Measurements from ENCODE around the gene RPL26. TPM values are rescaled to one million over a fixed set of nuclear protein-coding genes. Genes with fewer than 3 reads are reported as not detected.

The RPL26 gene
- 1,000 to 10,000 TPM; 1,225 to 2,056 (median 1,703) TPM for polyA plus RNA-seq (ENCODE audit: low read depth in 6 of 6)

DNA sequence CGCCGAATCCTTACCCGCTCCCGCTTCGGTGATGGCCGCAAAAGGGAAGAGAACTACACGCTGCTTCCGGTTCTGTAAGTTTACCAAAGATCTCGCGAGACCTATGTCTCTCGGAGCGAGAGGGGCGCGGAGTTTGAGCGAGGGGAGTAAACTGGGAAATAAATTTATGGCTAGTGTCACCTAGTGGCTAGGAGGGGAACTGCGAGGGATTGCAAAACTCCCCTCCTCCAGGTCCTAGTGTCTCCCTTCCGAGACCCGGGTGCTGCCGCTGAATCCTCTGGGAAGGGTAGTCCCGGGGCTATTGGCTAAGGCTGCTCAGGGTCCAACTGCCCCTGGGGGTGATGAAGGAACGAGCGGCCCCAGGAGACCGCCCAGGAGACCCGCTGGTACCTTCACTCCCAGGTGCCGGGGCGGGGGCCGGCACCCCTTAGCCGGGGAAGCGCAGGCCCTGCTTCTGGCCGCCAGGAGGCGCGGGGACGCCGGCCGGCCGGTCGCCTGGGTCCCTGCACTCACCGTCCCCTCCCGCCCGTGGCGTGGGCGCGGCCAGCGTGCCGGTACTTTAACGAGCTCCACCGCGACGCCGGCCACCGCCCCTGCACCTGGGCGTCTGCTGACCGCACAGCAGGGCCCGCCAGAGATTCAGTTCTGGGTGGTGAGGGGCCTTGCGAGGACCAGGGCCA is at the start of gene RPL26:
RPL26 (minus strand) TSS at position 51 of the 680 bp plus-strand sequence. CDS start 883 bp downstream, outside the sequence.
- Mint-ChIP-seq H3K9me3 (no peaks in the 10 kb centered on the region), H3K4me1 (peaks cover 35 to 55% (median 53%) of the 10 kb centered on the region in 3 donors), H3K4me3 (peak within 1 kb of the TSS; percentile 92 to 100 (median 97)), H3K27ac (peak within 1 kb of the TSS; percentile 94 to 98 (median 97)), H3K27me3 (no peaks in the 10 kb centered on the region), H3K36me3 (peaks cover 13 to 21% of the 10 kb centered on the region in 2 donors)
- DNase-seq (peak; percentile 96), ATAC-seq (ENCODE audit: low read depth in 2 of 2) (peak; percentile 86 to 88)

DNA sequence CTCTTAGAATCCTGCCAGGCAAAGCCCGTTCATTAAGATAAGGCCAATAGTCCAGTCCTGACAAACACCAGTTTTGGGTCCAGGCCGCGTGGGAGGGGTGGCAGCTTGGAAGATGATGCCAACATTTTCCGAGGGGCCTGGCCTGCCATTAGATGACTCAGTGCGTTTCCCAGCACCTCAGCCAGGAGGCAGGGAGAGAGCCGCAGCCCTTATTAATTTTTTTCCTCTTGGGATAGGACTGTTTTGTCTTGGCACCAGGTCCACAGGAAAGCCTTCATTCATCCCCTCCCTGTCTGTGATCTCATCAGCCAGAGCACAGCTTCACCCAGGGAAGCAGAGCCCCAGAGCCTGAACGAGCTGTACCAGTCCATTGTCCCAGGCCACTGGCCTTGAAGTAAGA is 48.0 kb upstream of the RPL26 start:
- ATAC-seq (ENCODE audit: low read depth in 2 of 2) = no peak
- Mint-ChIP-seq H3K27ac (no peak overlapping the region), H3K36me3 (no peaks in the 10 kb centered on the region), H3K9me3 (no peaks in the 10 kb centered on the region), H3K4me3 (no peak overlapping the region), H3K27me3 (peaks cover 4 to 25% (median 20%) of the 10 kb centered on the region in 3 donors), H3K4me1 (peaks cover 0 to 10% (median 4%) of the 10 kb centered on the region in 3 donors)
- DNase-seq = no peak

DNA sequence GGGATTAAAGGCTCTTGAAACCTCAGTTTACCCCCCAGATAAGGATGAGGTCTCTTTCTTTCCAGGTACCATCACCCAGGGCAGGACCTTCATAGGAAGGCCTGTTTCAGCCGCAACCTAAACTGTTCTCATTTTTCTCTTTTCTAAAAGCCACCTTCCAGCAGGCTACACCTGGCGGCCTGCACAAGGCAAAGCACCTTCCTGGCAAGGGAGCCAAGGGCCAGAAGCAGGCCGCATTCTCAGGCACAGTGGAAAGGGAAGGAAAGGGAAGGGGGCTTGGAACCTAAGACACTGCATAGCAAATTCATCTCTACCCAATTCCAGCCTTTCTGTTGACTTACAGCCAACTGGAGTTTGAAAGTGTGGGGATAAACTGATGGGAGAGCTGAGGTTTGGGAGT is 43.8 kb upstream of the RPL26 start:
- H3K9me3 Mint-ChIP-seq = peaks cover 0 to 2% (median 0%) of the 10 kb centered on the region in 7 donors
- H3K4me3 Mint-ChIP-seq = no peak overlapping the region
- H3K36me3 Mint-ChIP-seq = no peaks in the 10 kb centered on the region
- DNase-seq (no peak), ATAC-seq (ENCODE audit: low read depth in 2 of 2) (no peak)
- H3K27ac Mint-ChIP-seq = no peak overlapping the region
- H3K27me3 Mint-ChIP-seq = peaks cover 23 to 49% (median 43%) of the 10 kb centered on the region in 3 donors
- no peaks in the 10 kb centered on the region for H3K4me1 Mint-ChIP-seq

DNA sequence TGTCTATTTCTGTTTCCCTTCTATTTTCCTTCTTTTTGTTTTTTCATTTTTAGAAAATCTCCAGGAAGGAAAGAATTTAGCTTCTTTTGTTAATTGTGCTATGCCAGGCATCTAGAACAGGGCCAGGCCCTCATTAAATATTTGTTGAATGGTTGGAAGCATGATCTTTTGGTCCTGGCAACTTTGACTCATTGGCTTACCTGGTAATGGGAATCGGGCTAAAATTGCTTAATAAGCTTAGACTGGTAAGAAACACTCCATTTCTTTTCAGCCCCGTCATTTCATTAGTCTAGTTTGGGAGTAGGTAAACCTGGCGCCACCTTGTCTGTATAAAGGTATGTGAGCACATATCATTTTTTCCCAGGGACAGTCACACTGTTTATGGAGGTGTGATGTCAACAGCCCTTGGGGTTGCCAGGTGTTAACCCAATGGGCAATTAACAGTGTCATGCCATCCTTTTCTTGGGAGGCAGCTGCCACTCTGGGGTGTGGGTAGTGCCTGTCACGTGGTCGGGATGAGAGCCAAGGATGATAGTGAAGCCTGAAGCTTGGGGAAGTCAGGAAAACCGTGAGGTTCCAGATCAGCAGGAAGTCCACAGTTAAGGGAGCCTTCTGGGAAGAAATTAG is 43.2 kb upstream of the RPL26 start:
- no peaks in the 10 kb centered on the region for H3K4me1 Mint-ChIP-seq
- no peak for DNase-seq
- no peak overlapping the region for H3K4me3 Mint-ChIP-seq
- H3K36me3 Mint-ChIP-seq = no peaks in the 10 kb centered on the region
- ATAC-seq (ENCODE audit: low read depth in 2 of 2) = no peak
- peak overlapping the region in 1 of 6 donors; percentile 57 for H3K27ac Mint-ChIP-seq
- peaks cover 0 to 2% (median 0%) of the 10 kb centered on the region in 7 donors for H3K9me3 Mint-ChIP-seq
- H3K27me3 Mint-ChIP-seq = peaks cover 29 to 53% (median 49%) of the 10 kb centered on the region in 3 donors

DNA sequence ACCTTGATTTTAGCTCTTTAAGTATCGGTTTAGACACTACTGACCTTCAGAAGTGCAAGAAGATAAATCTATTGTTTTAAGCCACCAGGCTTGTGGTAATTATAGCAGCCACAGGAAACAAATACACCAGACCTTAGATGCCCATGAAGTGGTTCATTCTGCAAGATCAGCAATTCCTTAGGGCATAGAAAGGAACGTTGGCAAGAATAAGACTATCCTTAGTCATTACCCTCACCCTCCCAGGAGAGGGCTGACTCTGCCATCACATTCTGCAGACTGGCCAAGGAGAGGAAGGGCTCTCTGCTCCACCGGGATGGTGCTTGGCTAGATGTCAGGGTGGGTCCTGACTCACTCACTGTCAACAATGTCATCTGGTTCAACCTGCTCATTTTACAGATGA is 38.6 kb upstream of the RPL26 start:
- peak overlapping the region in 1 of 6 donors; percentile 45 for H3K27ac Mint-ChIP-seq
- H3K4me3 Mint-ChIP-seq = no peak overlapping the region
- peaks cover 0 to 17% of the 10 kb centered on the region in 2 donors for H3K36me3 Mint-ChIP-seq
- H3K27me3 Mint-ChIP-seq = peaks cover 47 to 77% (median 73%) of the 10 kb centered on the region in 3 donors
- peaks cover 0 to 8% (median 5%) of the 10 kb centered on the region in 7 donors for H3K9me3 Mint-ChIP-seq
- ATAC-seq (ENCODE audit: low read depth in 2 of 2) = no peak
- DNase-seq = no peak
- H3K4me1 Mint-ChIP-seq = no peaks in the 10 kb centered on the region

DNA sequence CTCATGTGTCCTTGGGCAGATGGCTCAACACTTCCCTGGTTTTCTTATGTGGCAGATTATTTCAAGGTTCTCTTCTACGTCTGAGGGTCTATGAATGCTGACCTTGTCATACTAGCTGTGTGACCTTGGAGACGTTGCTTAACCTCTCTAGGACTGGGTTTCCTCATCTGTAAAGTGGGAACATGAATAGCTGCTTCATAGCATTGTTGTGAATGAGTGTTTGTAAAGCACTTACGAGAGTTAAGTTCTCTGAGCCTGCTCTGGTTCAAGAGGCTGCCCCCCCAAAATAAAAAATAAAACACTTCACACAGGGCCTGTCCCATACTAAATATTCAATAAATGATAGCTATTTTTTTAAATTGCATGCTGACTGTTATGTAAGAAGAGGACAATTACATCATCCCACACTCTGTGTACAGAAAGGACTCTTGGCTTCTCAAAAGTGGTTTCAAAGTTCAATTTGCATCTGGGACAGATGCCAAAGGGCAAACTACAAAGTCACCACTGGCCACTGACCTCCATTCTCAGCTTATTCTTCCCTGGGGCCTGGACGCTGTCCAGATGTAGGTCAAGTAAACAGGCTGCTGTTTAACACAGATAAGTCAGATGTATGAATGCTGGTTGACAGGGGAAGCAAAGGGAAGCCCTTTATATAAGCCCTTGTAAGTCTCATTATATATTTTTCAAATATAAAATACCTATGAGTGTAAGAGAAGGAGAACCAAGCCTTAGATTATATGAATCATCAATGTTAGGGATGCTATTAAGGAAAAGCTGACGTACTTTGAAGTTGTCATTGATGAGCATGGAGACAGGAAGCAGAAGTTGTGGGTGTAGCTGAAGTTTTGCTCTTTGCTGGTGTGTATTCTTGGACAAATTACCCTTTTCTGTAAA is 37.3 kb upstream of the RPL26 start:
- Mint-ChIP-seq H3K4me3 (no peak overlapping the region), H3K27ac (no peak overlapping the region), H3K4me1 (no peaks in the 10 kb centered on the region), H3K9me3 (peaks cover 0 to 8% (median 5%) of the 10 kb centered on the region in 7 donors), H3K27me3 (peaks cover 48 to 82% (median 76%) of the 10 kb centered on the region in 3 donors), H3K36me3 (peaks cover 0 to 17% of the 10 kb centered on the region in 2 donors)
- ATAC-seq (ENCODE audit: low read depth in 2 of 2) (no peak), DNase-seq (no peak)

DNA sequence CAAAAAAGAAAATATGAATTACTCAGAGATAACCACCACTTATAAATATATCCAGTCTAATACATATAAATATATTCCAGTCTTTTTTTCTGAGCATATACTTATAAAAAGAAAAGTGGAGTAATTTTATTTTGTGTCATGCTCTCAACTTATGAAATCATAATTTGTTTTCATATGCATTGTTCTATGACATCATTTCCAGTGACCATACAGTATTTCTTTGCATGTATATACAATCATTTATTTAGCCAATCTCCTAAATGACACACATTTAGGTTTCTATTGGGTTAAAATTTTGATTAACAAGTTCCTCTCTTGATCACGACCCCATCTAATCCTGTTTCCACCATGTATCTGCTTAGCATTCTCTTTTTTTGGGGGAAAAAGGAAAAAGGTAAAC is 36.3 kb upstream of the RPL26 start:
- DNase-seq = no peak
- H3K9me3 Mint-ChIP-seq = peaks cover 0 to 8% (median 5%) of the 10 kb centered on the region in 7 donors
- peaks cover 0 to 17% of the 10 kb centered on the region in 2 donors for H3K36me3 Mint-ChIP-seq
- no peak for ATAC-seq (ENCODE audit: low read depth in 2 of 2)
- H3K27ac Mint-ChIP-seq = no peak overlapping the region
- H3K27me3 Mint-ChIP-seq = peaks cover 48 to 84% (median 83%) of the 10 kb centered on the region in 3 donors
- H3K4me3 Mint-ChIP-seq = no peak overlapping the region
- H3K4me1 Mint-ChIP-seq = no peaks in the 10 kb centered on the region

DNA sequence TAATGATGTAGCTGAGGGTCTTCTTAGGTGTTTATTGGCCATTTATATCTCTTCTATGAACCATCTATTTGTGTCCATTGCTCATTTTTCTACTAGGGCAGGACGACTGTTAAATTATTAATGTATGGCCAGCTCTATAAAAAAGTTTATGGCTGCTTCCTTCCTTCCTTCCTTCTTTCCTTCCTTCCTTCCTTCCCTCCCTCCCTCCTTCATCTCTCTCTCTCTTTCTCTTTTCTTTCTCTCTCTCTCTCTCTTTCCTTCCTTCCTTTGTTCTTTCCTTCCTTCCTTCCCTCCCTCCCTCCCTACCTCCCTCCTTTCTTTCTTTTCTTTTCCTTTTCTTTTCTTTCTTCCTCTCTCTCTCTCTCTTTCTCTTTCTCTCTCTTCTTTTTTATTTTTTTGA is 35.5 kb upstream of the RPL26 start:
- no peak overlapping the region for H3K27ac Mint-ChIP-seq

DNA sequence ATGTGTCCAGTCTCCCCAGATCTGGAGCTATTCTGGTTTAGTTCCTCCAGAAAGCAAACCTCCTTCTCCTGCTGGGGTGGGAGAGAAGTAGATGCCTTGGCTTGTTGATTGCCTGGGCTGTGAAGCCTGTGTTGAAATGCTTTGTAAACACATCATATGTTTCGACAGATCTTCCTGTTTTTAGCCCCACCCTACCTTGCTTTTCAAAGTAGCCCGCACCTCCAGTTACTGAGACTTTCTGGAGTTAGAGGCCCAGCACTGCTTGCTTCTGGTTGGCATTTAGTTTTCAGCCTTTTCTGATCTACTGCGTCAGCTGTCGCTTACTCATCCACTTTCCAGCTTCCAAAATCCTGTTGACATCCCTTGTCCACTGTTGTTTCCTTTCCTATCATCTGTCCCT is 34.8 kb upstream of the RPL26 start:
- H3K36me3 Mint-ChIP-seq = peaks cover 0 to 17% of the 10 kb centered on the region in 2 donors
- ATAC-seq (ENCODE audit: low read depth in 2 of 2) = no peak
- peaks cover 35 to 80% (median 75%) of the 10 kb centered on the region in 3 donors for H3K27me3 Mint-ChIP-seq
- H3K4me3 Mint-ChIP-seq = no peak overlapping the region
- peaks cover 0 to 8% (median 5%) of the 10 kb centered on the region in 7 donors for H3K9me3 Mint-ChIP-seq
- H3K4me1 Mint-ChIP-seq = no peaks in the 10 kb centered on the region
- DNase-seq = no peak
- H3K27ac Mint-ChIP-seq = no peak overlapping the region

More for the DNA sequence above, 35.5 kb upstream of the RPL26 start:
- no peaks in the 10 kb centered on the region for H3K4me1 Mint-ChIP-seq
- ATAC-seq (ENCODE audit: low read depth in 2 of 2) (no peak), DNase-seq (no peak)
- peaks cover 0 to 17% of the 10 kb centered on the region in 2 donors for H3K36me3 Mint-ChIP-seq
- H3K27me3 Mint-ChIP-seq = peaks cover 41 to 82% (median 81%) of the 10 kb centered on the region in 3 donors
- H3K4me3 Mint-ChIP-seq = peak overlapping the region in 1 of 8 donors; percentile 42
- peaks cover 0 to 8% (median 5%) of the 10 kb centered on the region in 7 donors for H3K9me3 Mint-ChIP-seq

DNA sequence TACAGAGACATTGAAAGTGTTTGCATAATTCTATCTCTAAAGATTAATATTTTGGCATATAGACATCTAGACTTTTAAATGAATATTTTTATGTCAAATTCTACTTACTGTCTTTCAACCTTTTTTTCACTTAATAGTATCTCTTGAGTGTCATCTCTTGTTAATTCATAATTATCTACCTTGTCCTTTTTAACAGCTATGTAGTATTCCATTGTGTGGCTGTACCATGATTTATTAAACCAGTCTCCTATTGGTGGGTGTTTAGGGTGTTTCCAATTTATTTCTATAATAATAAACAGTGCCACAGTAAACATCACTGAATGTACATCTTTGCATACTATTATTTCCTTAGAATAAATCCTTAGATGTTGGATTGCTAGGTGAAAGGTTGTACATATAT is 30.9 kb upstream of the RPL26 start:
- Mint-ChIP-seq H3K36me3 (peaks cover 0 to 17% of the 10 kb centered on the region in 2 donors), H3K27me3 (peaks cover 18 to 58% (median 43%) of the 10 kb centered on the region in 3 donors), H3K4me3 (no peak overlapping the region), H3K9me3 (peaks cover 0 to 8% (median 5%) of the 10 kb centered on the region in 7 donors), H3K4me1 (peaks cover 0 to 4% (median 0%) of the 10 kb centered on the region in 3 donors), H3K27ac (no peak overlapping the region)
- ATAC-seq (ENCODE audit: low read depth in 2 of 2) (no peak), DNase-seq (no peak)

DNA sequence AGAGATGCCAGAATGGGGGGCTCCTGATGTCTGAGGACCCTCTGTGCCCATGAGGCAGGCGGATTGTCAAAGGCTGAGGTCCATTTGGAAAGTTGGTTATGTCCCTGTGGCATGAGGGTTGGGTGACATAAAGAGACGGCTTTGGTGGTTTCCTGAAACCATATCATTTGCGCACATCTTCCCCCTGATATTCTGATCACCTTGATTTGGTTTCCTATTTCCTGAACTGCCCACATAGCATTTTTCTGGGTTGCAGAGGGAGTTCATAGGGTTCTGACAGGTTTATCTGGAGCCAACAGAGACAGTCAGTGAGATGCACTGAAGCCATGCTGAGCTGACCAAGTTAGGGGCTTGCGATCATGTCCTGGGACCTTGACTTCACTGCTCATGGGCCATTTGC is 30.3 kb upstream of the RPL26 start:
- Mint-ChIP-seq H3K36me3 (peaks cover 0 to 15% of the 10 kb centered on the region in 2 donors), H3K4me1 (peaks cover 0 to 4% (median 0%) of the 10 kb centered on the region in 3 donors), H3K27ac (no peak overlapping the region), H3K27me3 (peaks cover 18 to 53% (median 40%) of the 10 kb centered on the region in 3 donors), H3K9me3 (peaks cover 0 to 8% (median 5%) of the 10 kb centered on the region in 7 donors), H3K4me3 (no peak overlapping the region)
- ATAC-seq (ENCODE audit: low read depth in 2 of 2) (no peak), DNase-seq (no peak)

DNA sequence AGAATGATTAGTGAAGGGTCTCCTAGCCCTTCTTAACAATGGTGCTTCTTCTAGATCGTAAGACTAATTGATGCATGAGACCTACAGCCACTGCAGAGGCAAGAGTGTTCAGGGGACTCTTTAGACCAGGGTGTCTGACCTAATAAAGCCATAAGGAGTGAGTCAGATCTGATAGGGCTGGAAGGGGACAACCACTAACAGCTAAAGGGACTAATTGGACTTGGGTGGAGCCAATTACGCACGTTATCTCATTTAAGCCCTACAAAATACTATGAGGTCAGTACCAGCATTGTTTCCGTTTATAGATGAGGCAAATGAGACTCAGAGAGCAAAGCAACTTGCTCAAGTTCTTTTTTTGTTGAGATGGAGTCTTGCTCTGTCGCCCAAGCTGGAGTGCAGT is 29.1 kb upstream of the RPL26 start:
- Mint-ChIP-seq H3K4me1 (peaks cover 0 to 4% (median 0%) of the 10 kb centered on the region in 3 donors), H3K4me3 (no peak overlapping the region), H3K27ac (peak overlapping the region in 1 of 6 donors; percentile 52), H3K36me3 (peaks cover 0 to 5% of the 10 kb centered on the region in 2 donors), H3K9me3 (peaks cover 0 to 3% (median 2%) of the 10 kb centered on the region in 7 donors), H3K27me3 (peaks cover 11 to 50% (median 32%) of the 10 kb centered on the region in 3 donors)
- DNase-seq (no peak), ATAC-seq (ENCODE audit: low read depth in 2 of 2) (no peak)

DNA sequence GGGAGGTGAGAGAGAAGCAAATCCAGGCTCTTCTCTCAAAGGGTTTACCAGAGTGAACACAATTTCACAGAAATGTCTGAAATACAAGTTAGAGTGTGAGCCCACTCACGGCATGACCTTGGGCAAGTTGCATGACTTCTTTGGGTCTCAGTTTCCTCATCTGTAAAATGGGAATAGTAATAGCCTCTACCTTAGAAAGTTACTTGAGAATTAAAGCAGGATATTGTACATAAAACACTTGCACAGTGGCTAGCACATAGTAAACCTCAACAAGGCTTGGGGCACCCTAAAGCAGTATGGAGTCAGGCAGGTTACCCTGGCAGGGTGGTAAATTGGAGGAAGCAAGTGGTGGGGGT is 27.9 kb upstream of the RPL26 start:
- Mint-ChIP-seq H3K4me3 (no peak overlapping the region), H3K27me3 (peaks cover 6 to 47% (median 20%) of the 10 kb centered on the region in 3 donors), H3K36me3 (no peaks in the 10 kb centered on the region), H3K27ac (no peak overlapping the region), H3K9me3 (no peaks in the 10 kb centered on the region), H3K4me1 (peaks cover 0 to 4% (median 0%) of the 10 kb centered on the region in 3 donors)
- DNase-seq (no peak), ATAC-seq (ENCODE audit: low read depth in 2 of 2) (no peak)

All from naive B cell (primary cell).